OCI-LY7 (cell line): ENCODE measurements around the gene PRODH2. TPM values are rescaled to one million over a fixed set of nuclear protein-coding genes. Genes with fewer than 3 reads are reported as not detected.

ENCODE experiments used
- BruUV-seq: library from RNA; stranded (reverse); fragments of 400-500 nt; replicated peaks from 2 replicates; lab custom pipeline; 2021; lab: Mats Ljungman, UMichigan
- CTCF ChIA-PET: fragments of 300-600 bp; sonication (Branson Sonifier 250); formaldehyde crosslinking; loops from one replicate; lab custom pipeline; 2022; ENCODE audit warnings: antibody characterized with exemption; ENCODE audit not compliant: unreplicated experiment; lab: Charles Lee
- POLR2A ChIA-PET: fragments of 300-600 bp; sonication (Branson Sonifier 250); formaldehyde crosslinking; loops from one replicate; lab custom pipeline; 2022; ENCODE audit warnings: antibody characterized with exemption; lab: Charles Lee
- DNase-seq: peaks from one replicate; pipeline ENCODE4 v3.0.0-alpha.2; 2015; ENCODE audit warnings: low spot score
- H2AFZ ChIP-seq: fragments of 200-600 bp; sonication (generic), shearing (Covaris generic); 2 replicates; pipeline ENCODE4 v1.6.1; 2014; ENCODE audit warnings: mild to moderate bottlenecking, antibody characterized with exemption, low read length, moderate library complexity
- H3K27ac ChIP-seq: fragments of 200-600 bp; sonication (generic); 2 replicates; pipeline ENCODE4 v1.5.1; 2014; ENCODE audit warnings: mixed run types, low read depth, mild to moderate bottlenecking, moderate library complexity, low read length, inconsistent platforms; ENCODE audit not compliant: poor library complexity, severe bottlenecking
- H3K36me3 ChIP-seq: fragments of 200-600 bp; sonication (generic); 2 replicates; pipeline ENCODE4 v1.6.1; 2014; ENCODE audit warnings: mild to moderate bottlenecking, antibody characterized with exemption, low read length, moderate library complexity, mixed read lengths; ENCODE audit not compliant: insufficient read depth
- H3K4me1 ChIP-seq: fragments of 200-600 bp; sonication (generic); 2 replicates; pipeline ENCODE4 v1.5.1; 2014; ENCODE audit warnings: mild to moderate bottlenecking, low read length; ENCODE audit not compliant: insufficient read depth, poor library complexity, severe bottlenecking
- H3K4me2 ChIP-seq: fragments of 200-600 bp; sonication (generic); 2 replicates; pipeline ENCODE4 v1.6.1; 2014; ENCODE audit warnings: mild to moderate bottlenecking, low read length
- H3K4me3 ChIP-seq: fragments of 200-600 bp; sonication (generic); 2 replicates; pipeline ENCODE4 v1.5.1; 2014; ENCODE audit warnings: mild to moderate bottlenecking, low read depth, low read length; ENCODE audit not compliant: poor library complexity, severe bottlenecking
- H3K79me2 ChIP-seq: fragments of 200-600 bp; sonication (generic); 2 replicates; pipeline ENCODE4 v1.6.1; 2016; ENCODE audit warnings: low read depth, mild to moderate bottlenecking, low read length, moderate library complexity, mixed read lengths; ENCODE audit not compliant: insufficient read depth
- H3K9me2 ChIP-seq: fragments of 200-600 bp; sonication (generic); 2 replicates; pipeline ENCODE4 v1.6.1; 2016; ENCODE audit warnings: mild to moderate bottlenecking, low read length, mixed read lengths; ENCODE audit not compliant: insufficient read depth
- H3K9me3 ChIP-seq: fragments of 200-600 bp; sonication (generic); 2 replicates; pipeline ENCODE4 v1.6.1; 2014; ENCODE audit warnings: mild to moderate bottlenecking, mixed run types, low read length, mixed read lengths
- H4K20me1 ChIP-seq: fragments of 200-600 bp; sonication (generic); 2 replicates; pipeline ENCODE4 v1.6.1; 2014; ENCODE audit warnings: mild to moderate bottlenecking, antibody characterized with exemption, low read length, moderate library complexity, mixed read lengths; ENCODE audit not compliant: insufficient read depth
- CTCF ChIP-seq: fragments of 200-600 bp; sonication (generic); conservative IDR thresholded peaks from 2 replicates; pipeline ENCODE4 v1.5.1; 2014; ENCODE audit warnings: mild to moderate bottlenecking, antibody characterized with exemption, low read length, moderate library complexity, mixed read lengths
- EZH2phosphoT487 ChIP-seq: fragments of 200-600 bp; sonication (generic); IDR thresholded peaks from 2 replicates; pipeline ENCODE4 v1.6.1; 2018; ENCODE audit warnings: low read depth, borderline replicate concordance, mild to moderate bottlenecking, mixed run types, antibody characterized with exemption, low read length, moderate library complexity, mixed read lengths
- intact Hi-C: fragments of 100-400 bp; cut with micrococcal nuclease; formaldehyde crosslinking; loops from one replicate; pipeline ENCODE4 v1.10.0; 2022; ENCODE audit not compliant: unreplicated experiment
- total RNA-seq, 2 experiments: library from RNA; depleted of rRNA in 1 of 2; stranded (reverse); fragments of >200 nt in 1 of 2; shearing (Covaris generic) in 1 of 2; gene quantifications; 2 replicates each; pipeline ENCODE4 v1.2.3, GENCODE V29; 2014 to 2022

PRODH2 gene
- total RNA-seq, 2 experiments from 2014 or later: not detected

GRCh38 chr19:35788205-35788960, 24.3 kb downstream of the PRODH2 start:
- intact Hi-C loops: no loop called here
- no peaks in the 10 kb centered on the region for H4K20me1 ChIP-seq
- H3K79me2 ChIP-seq: no peaks in the 10 kb centered on the region
- no peaks in the 10 kb centered on the region for H3K9me3 ChIP-seq
- H3K27ac ChIP-seq: no peak overlapping the region
- H3K9me2 ChIP-seq: no peaks in the 10 kb centered on the region
- no peak overlapping the region for H3K4me3 ChIP-seq
- TF ChIP-seq CTCF: no peak
- TF ChIP-seq EZH2phosphoT487: no peak
- POLR2A ChIA-PET: no interaction called here
- no peak overlapping the region for H2AFZ ChIP-seq
- no peak for DNase-seq
- no peak overlapping the region for H3K4me2 ChIP-seq
- TSS peak; percentile 85 for BruUV-seq
- no peaks in the 10 kb centered on the region for H3K36me3 ChIP-seq
- no peaks in the 10 kb centered on the region for H3K4me1 ChIP-seq
- CTCF ChIA-PET: no interaction called here

GRCh38 chr19:35787227-35787799, 25.3 kb downstream of the PRODH2 start:
- no peak overlapping the region for H2AFZ ChIP-seq
- no peaks in the 10 kb centered on the region for H3K9me2 ChIP-seq
- TF ChIP-seq CTCF (no peak), EZH2phosphoT487 (no peak)
- no peaks in the 10 kb centered on the region for H3K9me3 ChIP-seq
- no peak for DNase-seq
- H3K4me2 ChIP-seq: no peak overlapping the region
- BruUV-seq: no TSS peak
- intact Hi-C loops: no loop called here
- H3K4me1 ChIP-seq: no peaks in the 10 kb centered on the region
- H3K4me3 ChIP-seq: no peak overlapping the region
- H4K20me1 ChIP-seq: no peaks in the 10 kb centered on the region
- H3K27ac ChIP-seq: no peak overlapping the region
- no peaks in the 10 kb centered on the region for H3K79me2 ChIP-seq
- ChIA-PET POLR2A (no interaction called here), CTCF (no interaction called here)
- no peaks in the 10 kb centered on the region for H3K36me3 ChIP-seq
